Measurements from ENCODE around the gene CARF.

DNA sequence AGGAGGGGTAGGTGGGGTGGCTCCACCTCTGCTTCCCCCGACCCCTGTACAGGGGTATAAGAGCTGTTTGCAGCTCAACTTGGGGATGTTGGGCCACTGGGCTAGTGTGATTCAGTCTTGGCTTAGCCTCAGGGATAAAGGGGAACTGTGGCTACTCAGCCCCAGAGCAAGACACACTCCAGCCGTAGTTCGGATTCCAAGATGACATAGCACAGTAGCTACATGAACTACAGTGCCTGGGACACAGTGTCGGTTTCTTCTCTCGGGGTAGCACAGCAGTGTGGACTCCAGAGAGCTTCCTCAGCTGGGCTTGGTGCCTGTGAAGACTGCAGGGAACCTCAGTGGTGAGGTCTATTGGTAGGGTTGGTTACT, 21.1 kb downstream of the CARF start:
- TF ChIP-seq, protein P1, sequence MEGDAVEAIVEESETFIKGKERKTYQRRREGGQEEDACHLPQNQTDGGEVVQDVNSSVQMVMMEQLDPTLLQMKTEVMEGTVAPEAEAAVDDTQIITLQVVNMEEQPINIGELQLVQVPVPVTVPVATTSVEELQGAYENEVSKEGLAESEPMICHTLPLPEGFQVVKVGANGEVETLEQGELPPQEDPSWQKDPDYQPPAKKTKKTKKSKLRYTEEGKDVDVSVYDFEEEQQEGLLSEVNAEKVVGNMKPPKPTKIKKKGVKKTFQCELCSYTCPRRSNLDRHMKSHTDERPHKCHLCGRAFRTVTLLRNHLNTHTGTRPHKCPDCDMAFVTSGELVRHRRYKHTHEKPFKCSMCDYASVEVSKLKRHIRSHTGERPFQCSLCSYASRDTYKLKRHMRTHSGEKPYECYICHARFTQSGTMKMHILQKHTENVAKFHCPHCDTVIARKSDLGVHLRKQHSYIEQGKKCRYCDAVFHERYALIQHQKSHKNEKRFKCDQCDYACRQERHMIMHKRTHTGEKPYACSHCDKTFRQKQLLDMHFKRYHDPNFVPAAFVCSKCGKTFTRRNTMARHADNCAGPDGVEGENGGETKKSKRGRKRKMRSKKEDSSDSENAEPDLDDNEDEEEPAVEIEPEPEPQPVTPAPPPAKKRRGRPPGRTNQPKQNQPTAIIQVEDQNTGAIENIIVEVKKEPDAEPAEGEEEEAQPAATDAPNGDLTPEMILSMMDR (IDR thresholded peaks at IDR 0.05; ENCODE audit: poor library complexity): no peak
- TF ChIP-seq EZH2 (IDR thresholded peaks at IDR 0.05; ENCODE audit: borderline replicate concordance) (no peak), EZH2phosphoT487 (IDR thresholded peaks at IDR 0.05; ENCODE audit: low read depth, severe bottlenecking, unreplicated experiment) (no peak)
